Neutrophil (primary cell): ENCODE measurements around the gene HLA-A.

Experiments used
- H3K27ac ChIP-seq: fragments of 200-600 bp; sonication (generic); 2 replicates; pipeline ENCODE4 v1.5.1; 2016; ENCODE audit warnings: mild to moderate bottlenecking, moderate library complexity
- H3K27me3 ChIP-seq: fragments of 200-600 bp; sonication (generic); 2 replicates; pipeline ENCODE4 v1.6.0; 2016; ENCODE audit warnings: mild to moderate bottlenecking
- H3K36me3 ChIP-seq: fragments of 200-600 bp; sonication (generic); 2 replicates; pipeline ENCODE4 v1.5.1; 2017
- H3K4me1 ChIP-seq, 2 experiments: fragments of 200-600 bp in 1 of 2; sonication (generic) in 1 of 2; 1 replicate in 1 of 2; 2 replicates in 1 of 2; pipeline versions ENCODE4 v1.5.1 to v1.6.1; 2013 to 2016; ENCODE audit warnings: low read depth in 1 of 2, low read length in 1 of 2, mild to moderate bottlenecking in 1 of 2, moderate library complexity in 1 of 2; ENCODE audit not compliant: control insufficient read depth in 1 of 2, insufficient read depth in 1 of 2
- H3K4me3 ChIP-seq, 2 experiments: fragments of 200-600 bp in 1 of 2; sonication (generic) in 1 of 2; 1 replicate in 1 of 2; 2 replicates in 1 of 2; pipeline ENCODE4 v1.5.1; 2013 to 2016; ENCODE audit warnings: low read depth in 1 of 2, low read length in 1 of 2, mild to moderate bottlenecking in 1 of 2, moderate library complexity in 1 of 2
- H3K9me3 ChIP-seq: fragments of 200-600 bp; sonication (generic); 2 replicates; pipeline ENCODE4 v1.5.1; 2016
- TF ChIP-seq, protein P1 (sequence below): fragments of 200-600 bp; sonication (generic); IDR thresholded peaks from 2 replicates; pipeline ENCODE4 v1.5.1; 2016; ENCODE audit warnings: antibody characterized with exemption

Gene HLA-A

DNA sequence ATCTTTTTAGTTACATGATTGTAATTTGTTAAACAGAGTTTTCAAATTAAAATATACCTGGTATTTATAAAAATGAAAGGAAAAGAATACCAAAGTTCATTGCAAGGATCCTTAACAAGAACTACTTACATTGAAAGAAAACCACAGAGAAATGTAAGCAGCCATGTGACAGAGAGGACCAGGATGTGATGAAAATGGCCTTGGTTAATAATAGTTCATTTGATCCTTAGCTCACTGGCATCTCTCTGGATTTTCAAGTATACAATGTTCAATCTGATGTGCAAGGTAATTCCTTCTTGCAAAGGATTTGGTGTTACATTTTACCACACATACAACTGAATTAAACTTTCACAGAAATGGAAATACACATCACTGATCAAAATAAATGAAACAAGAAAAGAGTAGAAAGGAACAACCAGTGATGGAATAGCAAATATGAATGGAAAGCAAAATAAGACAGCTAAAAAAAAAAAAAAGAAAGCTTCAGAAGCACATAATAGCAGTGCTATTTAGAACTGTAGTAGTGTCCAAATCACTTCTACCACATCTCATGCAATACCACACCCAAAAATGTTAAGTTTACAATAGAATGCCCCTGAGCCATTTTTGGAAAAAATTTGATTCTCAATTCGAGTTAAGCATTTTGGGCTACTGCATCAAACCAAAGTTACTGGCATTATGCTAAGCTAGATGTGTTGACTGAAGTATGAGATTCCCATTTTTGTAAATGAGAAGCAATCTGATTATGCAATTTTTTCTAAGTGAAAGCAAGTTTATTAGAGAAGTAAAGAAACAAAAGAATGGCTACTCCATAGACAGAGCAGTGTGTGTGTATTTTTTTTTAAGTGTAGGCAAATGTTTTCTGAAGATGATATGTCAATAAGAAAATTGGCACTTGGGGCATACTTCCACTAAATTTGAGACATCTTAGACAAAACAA, 22.6 kb upstream of the HLA-A start:
- H3K4me1 ChIP-seq: peaks cover 33 to 39% of the 10 kb centered on the region in 2 experiments
- H3K27me3 ChIP-seq: no peaks in the 10 kb centered on the region
- no peaks in the 10 kb centered on the region for H3K36me3 ChIP-seq
- TF ChIP-seq, protein P1, sequence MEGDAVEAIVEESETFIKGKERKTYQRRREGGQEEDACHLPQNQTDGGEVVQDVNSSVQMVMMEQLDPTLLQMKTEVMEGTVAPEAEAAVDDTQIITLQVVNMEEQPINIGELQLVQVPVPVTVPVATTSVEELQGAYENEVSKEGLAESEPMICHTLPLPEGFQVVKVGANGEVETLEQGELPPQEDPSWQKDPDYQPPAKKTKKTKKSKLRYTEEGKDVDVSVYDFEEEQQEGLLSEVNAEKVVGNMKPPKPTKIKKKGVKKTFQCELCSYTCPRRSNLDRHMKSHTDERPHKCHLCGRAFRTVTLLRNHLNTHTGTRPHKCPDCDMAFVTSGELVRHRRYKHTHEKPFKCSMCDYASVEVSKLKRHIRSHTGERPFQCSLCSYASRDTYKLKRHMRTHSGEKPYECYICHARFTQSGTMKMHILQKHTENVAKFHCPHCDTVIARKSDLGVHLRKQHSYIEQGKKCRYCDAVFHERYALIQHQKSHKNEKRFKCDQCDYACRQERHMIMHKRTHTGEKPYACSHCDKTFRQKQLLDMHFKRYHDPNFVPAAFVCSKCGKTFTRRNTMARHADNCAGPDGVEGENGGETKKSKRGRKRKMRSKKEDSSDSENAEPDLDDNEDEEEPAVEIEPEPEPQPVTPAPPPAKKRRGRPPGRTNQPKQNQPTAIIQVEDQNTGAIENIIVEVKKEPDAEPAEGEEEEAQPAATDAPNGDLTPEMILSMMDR: no peak
- H3K4me3 ChIP-seq: no peak overlapping the region
- H3K27ac ChIP-seq: no peak overlapping the region
- H3K9me3 ChIP-seq: no peaks in the 10 kb centered on the region

DNA sequence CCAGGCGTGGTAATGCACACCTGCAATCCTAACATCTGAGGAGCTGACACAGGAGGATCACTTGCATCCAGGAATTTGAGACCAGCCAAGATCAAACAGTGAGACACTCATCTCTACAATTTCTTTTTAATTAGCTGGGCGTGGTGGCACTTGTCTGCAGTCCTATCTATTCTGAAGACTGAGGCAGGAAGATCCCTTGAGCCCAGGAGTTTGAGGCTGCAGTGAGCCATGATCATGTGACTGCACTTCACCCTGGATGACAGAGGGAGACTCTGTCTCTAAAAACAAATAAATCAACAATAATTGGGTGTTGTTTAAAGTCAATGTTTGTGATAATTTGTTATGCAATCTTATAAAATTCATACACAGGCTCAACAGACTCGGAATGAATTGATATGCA, 18.0 kb upstream of the HLA-A start:
- Histone ChIP-seq H3K4me3 (no peak overlapping the region), H3K36me3 (no peaks in the 10 kb centered on the region), H3K27me3 (no peaks in the 10 kb centered on the region), H3K9me3 (no peaks in the 10 kb centered on the region), H3K4me1 (peaks cover 20 to 25% of the 10 kb centered on the region in 2 experiments), H3K27ac (no peak overlapping the region)
- TF ChIP-seq, protein P1: no peak

DNA sequence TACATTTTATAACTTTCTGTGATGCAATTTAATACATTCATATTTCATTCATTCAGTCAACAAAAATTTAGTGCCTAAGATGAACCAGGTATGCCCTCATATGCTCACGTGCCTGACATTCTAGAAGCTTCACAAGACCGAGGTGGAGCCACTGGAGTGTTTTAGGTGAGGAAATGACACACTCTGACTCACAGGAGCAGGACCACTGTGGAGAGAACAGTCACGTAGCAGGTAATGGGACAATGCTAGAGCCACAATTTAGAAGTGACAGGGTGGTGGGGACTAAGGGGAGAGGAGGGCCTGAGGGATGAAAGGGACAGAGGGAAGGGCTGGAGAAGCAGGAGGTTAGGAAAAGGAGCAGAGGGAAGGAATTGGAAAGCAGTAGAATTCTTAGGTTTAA, 17.6 kb upstream of the HLA-A start:
- TF ChIP-seq, protein P1: no peak
- Histone ChIP-seq H3K27me3 (no peaks in the 10 kb centered on the region), H3K4me1 (peaks cover 15 to 20% of the 10 kb centered on the region in 2 experiments), H3K27ac (no peak overlapping the region), H3K9me3 (no peaks in the 10 kb centered on the region), H3K4me3 (no peak overlapping the region), H3K36me3 (no peaks in the 10 kb centered on the region)

- Histone ChIP-seq H3K4me1 (peaks cover 11 to 14% of the 10 kb centered on the region in 2 experiments), H3K27ac (no peak overlapping the region), H3K9me3 (no peaks in the 10 kb centered on the region), H3K27me3 (no peaks in the 10 kb centered on the region), H3K4me3 (no peak overlapping the region), H3K36me3 (no peaks in the 10 kb centered on the region)
- TF ChIP-seq, protein P1: no peak
Measured at GRCh38 chr6:29925321-29925720, 17.0 kb upstream of the HLA-A start.

- H3K9me3 ChIP-seq: no peaks in the 10 kb centered on the region
- no peaks in the 10 kb centered on the region for H3K27me3 ChIP-seq
- peak overlapping the region; percentile 74 to 89 for H3K4me3 ChIP-seq
- peak overlapping the region; percentile 85 for H3K27ac ChIP-seq
- peaks cover 11% of the 10 kb centered on the region in 2 experiments for H3K4me1 ChIP-seq
- TF ChIP-seq, protein P1: no peak
- H3K36me3 ChIP-seq: no peaks in the 10 kb centered on the region
Measured at GRCh38 chr6:29925727-29926412, 16.5 kb upstream of the HLA-A start.
